ENCODE data around the gene ADAT1.

The ADAT1 gene

DNA sequence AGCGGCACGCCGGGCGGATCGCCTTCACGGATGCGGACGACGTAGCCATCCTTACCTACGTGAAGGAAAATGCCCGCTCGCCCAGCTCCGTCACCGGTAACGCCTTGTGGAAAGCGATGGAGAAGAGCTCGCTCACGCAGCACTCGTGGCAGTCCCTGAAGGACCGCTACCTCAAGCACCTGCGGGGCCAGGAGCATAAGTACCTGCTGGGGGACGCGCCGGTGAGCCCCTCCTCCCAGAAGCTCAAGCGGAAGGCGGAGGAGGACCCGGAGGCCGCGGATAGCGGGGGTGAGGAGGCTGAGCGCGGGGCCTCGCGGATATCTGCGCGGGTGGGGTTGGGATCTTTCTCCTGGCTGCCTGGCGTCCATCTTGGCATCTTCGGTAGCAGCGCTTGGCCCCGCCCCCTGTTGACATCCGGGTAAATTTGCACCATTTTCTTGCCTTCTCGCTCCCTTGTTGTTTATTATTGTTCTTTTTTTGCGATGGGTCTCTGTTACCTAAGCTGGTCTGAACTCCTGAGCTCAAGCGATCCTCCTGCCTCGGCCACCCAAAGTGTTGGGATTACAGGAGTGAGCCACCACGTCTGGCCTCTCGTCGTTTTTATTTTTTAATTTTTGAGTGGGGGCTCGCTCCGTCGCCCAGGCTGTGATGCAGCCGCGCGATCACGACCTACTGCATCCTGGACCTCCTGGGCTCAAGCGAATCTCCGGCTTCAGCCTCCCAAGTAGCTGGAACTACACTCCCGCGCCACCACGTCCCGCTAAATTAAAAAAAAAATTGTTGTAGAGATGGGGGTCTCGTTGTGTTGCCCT lies 25.4 kb upstream of the ADAT1 start:
- TF ChIP-seq, protein P1, sequence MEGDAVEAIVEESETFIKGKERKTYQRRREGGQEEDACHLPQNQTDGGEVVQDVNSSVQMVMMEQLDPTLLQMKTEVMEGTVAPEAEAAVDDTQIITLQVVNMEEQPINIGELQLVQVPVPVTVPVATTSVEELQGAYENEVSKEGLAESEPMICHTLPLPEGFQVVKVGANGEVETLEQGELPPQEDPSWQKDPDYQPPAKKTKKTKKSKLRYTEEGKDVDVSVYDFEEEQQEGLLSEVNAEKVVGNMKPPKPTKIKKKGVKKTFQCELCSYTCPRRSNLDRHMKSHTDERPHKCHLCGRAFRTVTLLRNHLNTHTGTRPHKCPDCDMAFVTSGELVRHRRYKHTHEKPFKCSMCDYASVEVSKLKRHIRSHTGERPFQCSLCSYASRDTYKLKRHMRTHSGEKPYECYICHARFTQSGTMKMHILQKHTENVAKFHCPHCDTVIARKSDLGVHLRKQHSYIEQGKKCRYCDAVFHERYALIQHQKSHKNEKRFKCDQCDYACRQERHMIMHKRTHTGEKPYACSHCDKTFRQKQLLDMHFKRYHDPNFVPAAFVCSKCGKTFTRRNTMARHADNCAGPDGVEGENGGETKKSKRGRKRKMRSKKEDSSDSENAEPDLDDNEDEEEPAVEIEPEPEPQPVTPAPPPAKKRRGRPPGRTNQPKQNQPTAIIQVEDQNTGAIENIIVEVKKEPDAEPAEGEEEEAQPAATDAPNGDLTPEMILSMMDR (conservative IDR thresholded peaks at IDR 0.05), result no peak
- peak overlapping the region; percentile 93 for H3K27ac ChIP-seq

DNA sequence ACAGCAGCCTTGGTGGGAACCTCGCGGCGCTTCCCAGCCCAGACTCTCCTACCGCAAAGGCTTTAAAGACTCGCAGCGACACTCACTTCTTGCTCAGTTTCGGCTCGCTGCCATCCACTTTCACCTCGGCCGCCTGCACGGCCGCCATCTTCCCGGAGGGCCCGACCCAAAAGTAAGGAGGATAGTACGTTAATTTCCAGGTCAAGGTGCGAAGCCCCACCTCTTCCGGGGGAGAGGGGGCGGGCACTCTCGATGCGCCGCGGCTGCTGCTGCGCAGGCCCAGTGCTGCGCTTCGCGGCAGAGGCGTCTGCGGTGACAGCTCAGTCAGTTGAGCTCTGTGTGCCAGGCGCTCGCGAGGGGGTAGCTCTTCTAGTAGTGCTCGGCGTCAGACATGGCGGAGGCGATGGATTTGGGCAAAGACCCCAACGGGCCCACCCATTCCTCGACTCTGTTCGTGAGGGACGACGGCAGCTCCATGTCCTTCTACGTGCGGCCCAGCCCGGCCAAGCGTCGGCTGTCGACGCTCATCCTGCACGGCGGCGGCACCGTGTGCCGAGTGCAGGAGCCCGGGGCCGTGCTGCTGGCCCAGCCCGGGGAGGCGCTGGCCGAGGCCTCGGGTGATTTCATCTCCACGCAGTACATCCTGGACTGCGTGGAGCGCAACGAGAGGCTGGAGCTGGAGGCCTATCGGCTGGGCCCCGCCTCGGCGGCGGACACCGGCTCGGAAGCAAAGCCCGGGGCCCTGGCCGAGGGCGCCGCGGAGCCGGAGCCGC lies 24.6 kb upstream of the ADAT1 start, which contains the start of the genes KARS1 and TERF2IP:
Gene KARS1, minus strand, starts transcription at position 174 of the 773 bp plus-strand sequence. Its CDS starts 26 bp downstream, at position 148.
Gene TERF2IP, plus strand, starts transcription at position 282 of the 773 bp plus-strand sequence. Its CDS starts 110 bp downstream, at position 392.
- H3K27ac ChIP-seq, result peak within 1 kb of the TSS; percentile 93
- TF ChIP-seq, protein P1 (conservative IDR thresholded peaks at IDR 0.05), result no peak

DNA sequence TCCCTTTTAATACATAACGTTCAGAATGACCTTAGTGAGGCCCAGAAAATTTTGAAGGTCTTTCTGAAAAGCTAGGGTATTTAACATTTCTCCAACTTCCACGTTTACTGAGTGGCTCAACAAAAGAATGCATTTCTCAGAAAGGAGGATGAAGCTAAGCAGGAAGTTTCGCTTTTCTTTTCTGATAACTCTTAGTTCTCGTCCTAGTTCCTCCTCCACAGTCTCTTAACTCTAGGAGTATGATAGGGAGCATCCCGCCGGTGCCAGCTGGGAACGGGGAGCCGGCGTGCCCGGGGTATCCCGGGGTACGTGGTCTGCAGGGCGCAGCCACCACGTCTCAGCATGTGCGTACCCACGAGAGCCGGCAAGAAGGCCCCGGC lies 24.0 kb upstream of the ADAT1 start:
- peak overlapping the region; percentile 93 for H3K27ac ChIP-seq
- TF ChIP-seq, protein P1 (conservative IDR thresholded peaks at IDR 0.05), result no peak

DNA sequence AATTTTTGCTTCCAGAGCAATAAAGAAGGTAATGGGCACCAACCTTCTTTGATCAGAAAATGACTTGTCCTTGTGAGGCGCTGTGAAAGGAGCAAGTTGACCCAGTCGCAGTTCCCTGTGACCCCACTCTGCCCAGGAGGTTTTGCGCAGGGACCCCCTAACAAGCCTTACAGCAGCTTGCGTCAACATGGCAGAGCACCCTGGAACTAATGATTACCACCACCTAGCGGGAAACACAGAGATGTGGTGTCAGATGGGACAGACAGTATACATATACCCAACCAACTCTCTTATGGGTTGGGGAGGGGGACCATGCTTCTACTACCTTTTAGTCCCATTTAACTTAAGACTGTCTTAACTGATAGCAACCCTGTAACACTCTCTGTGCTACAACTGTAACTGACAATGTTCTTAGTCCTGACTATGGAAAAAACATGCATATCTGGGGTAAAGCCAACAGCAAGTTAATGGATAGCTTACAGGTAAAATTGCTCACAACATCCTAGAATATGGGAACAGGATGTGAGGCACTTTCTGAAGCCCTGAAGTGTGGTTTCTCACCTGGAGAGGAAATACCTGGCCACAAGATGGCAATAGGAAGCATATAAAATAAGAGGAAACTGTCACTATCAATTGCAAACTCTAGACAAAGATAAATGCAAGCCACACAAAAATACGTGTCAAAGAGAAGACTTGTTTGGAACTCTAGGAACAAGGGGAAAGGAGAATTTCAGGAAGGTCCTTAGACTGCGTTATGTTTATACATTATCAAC lies 21.3 kb upstream of the ADAT1 start:
- TF ChIP-seq, protein P1 (conservative IDR thresholded peaks at IDR 0.05), result peak; percentile 40; the same call in 1 of the 2 replicates

DNA sequence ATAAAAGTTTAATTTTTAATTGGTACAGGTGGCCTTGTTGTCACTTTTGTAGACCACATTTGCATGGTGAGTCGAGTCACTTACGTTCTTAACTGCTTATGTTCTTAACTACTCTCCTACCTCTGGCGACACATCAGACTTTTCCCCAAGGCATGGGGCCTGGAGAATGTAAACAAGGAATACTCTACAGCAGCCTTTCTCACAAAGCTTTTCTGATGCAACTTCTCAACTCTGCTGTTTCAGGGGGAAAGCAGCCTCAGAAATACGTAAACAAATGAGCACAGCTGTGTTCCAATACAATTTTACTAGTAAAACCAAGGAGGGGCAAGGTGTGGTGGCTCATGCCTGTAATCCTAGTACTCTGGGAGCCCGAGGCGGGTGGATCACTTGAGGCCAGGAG lies 17.5 kb upstream of the ADAT1 start:
- TF ChIP-seq, protein P1 (conservative IDR thresholded peaks at IDR 0.05), result no peak
- no peak overlapping the region for H3K27ac ChIP-seq

More for the DNA sequence above, 21.3 kb upstream of the ADAT1 start:
- no peak overlapping the region for H3K27ac ChIP-seq

DNA sequence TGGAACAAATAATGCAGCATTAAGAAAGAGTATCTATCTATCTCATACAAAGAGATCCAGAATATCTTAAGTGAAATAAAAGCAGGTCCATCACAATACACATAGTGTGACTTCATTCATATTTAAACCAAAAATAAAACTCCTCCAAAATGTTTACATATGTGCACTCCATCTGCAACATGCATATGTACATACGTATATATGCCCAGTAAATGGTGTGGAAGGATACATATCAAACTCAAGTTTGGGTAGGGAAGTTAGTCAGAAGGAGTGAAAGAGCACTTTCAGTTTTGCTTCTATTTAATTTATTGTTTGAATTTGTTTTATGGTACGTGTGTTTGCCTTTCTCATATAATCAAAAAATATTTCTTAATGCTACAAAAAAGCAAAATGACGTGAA lies 12.0 kb upstream of the ADAT1 start:
- TF ChIP-seq, protein P1 (conservative IDR thresholded peaks at IDR 0.05), result no peak
- H3K27ac ChIP-seq, result no peak overlapping the region
